GM12878 (cell line): ENCODE results near the gene RPS6KA2. TPM values are rescaled to one million over a fixed set of nuclear protein-coding genes. Genes with fewer than 3 reads are reported as not detected.

Source experiments
- ATAC-seq: fragments of 200-7000 bp; cut with Tn5 transposase; 3 replicates; pipeline ENCODE4 v1.9.1; 2020; ENCODE audit warnings: mild to moderate bottlenecking, moderate library complexity
- BruUV-seq: library from RNA; stranded (reverse); fragments of 400-500 nt; replicated peaks from 2 replicates; lab custom pipeline; 2021; lab: Mats Ljungman, UMichigan
- CTCF ChIA-PET: fragments of 300-600 bp; sonication (Branson Sonifier 250); formaldehyde crosslinking; extraction: SDS; loops from one replicate; lab custom pipeline; 2021; ENCODE audit warnings: inconsistent platforms; lab: Yijun Ruan, JAX
- POLR2A ChIA-PET: fragments of 350-600 bp; formaldehyde crosslinking; extraction: SDS; loops from one replicate; lab custom pipeline; 2021; ENCODE audit warnings: inconsistent platforms; lab: Charles Lee
- RAD21 ChIA-PET: fragments of 300-600 bp; sonication (Branson Sonifier 250); formaldehyde crosslinking; loops from one replicate; lab custom pipeline; 2023; ENCODE audit warnings: antibody characterized with exemption; ENCODE audit not compliant: unreplicated experiment; lab: Charles Lee
- SMC1A ChIA-PET: fragments of 300-600 bp; sonication (Branson Sonifier 250); formaldehyde crosslinking; loops from one replicate; lab custom pipeline; 2023; ENCODE audit not compliant: unreplicated experiment, uncharacterized antibody; lab: Charles Lee
- DNase-seq: peaks from one replicate; pipeline ENCODE4 v3.0.0-alpha.2; 2011; ENCODE audit warnings: low read depth, low spot score
- FAIRE-seq: peaks from 3 replicates; lab custom pipeline; 2011; peaks lifted over from hg19 to GRCh38; lab: Jason Lieb, UNC
- H2AFZ ChIP-seq: 2 replicates; pipeline ENCODE4 v1.6.0; 2011; ENCODE audit warnings: low read depth, low read length, control low read depth; ENCODE audit not compliant: control insufficient read depth
- H3K27ac ChIP-seq: 2 replicates; pipeline ENCODE4 v1.5.1; 2011; ENCODE audit warnings: control low read depth; ENCODE audit not compliant: control insufficient read depth, insufficient read depth
- H3K27me3 ChIP-seq, 2 experiments: replicated peaks in 1 of 2; 2 replicates each; pipeline versions ENCODE4 v1.6.0 to v1.6.1; 2011; ENCODE audit warnings: low read length in 1 of 2; ENCODE audit not compliant: control insufficient read depth in 2 of 2, insufficient read depth in 2 of 2
- H3K36me3 ChIP-seq, 2 experiments: 2 replicates each; pipeline ENCODE4 v1.5.1; 2011; ENCODE audit warnings: low read length in 1 of 2; ENCODE audit not compliant: control insufficient read depth in 2 of 2, insufficient read depth in 2 of 2
- H3K4me1 ChIP-seq: 2 replicates; pipeline ENCODE4 v1.6.1; 2011; ENCODE audit warnings: mild to moderate bottlenecking, low read length, moderate library complexity, mixed read lengths; ENCODE audit not compliant: control insufficient read depth, insufficient read depth
- H3K4me2 ChIP-seq: 2 replicates; pipeline ENCODE4 v1.6.0; 2011; ENCODE audit warnings: control low read depth; ENCODE audit not compliant: control insufficient read depth, insufficient read depth
- H3K4me3 ChIP-seq: fragments of 200-600 bp; sonication (generic); 2 replicates; pipeline ENCODE4 v1.5.1; 2016
- H3K79me2 ChIP-seq: 2 replicates; pipeline ENCODE4 v1.6.0; 2011; ENCODE audit warnings: low read length; ENCODE audit not compliant: control insufficient read depth, insufficient read depth
- H3K9ac ChIP-seq: 2 replicates; pipeline ENCODE4 v1.8.0; 2011; ENCODE audit warnings: low read length, control low read depth, mixed read lengths; ENCODE audit not compliant: control insufficient read depth, insufficient read depth
- H3K9me3 ChIP-seq: replicated peaks from 3 replicates; pipeline ENCODE4 v1.5.1; 2011; ENCODE audit warnings: mild to moderate bottlenecking, low read length; ENCODE audit not compliant: control insufficient read depth, insufficient read depth
- H4K20me1 ChIP-seq: 2 replicates; pipeline ENCODE4 v1.6.0; 2011; ENCODE audit not compliant: control insufficient read depth, insufficient read depth
- CHD4 ChIP-seq: fragments of 200-600 bp; sonication (generic); IDR thresholded peaks from 2 replicates; pipeline ENCODE4 v1.6.1; 2016; ENCODE audit warnings: mild to moderate bottlenecking
- ELK1 ChIP-seq: IDR thresholded peaks from 2 replicates; pipeline ENCODE4 v1.6.1; 2012; ENCODE audit warnings: low read depth, low read length, improper control_type of control experiment
- FOXM1 ChIP-seq: IDR thresholded peaks from 2 replicates; pipeline ENCODE4 v1.6.1; 2012; ENCODE audit warnings: low read depth, mild to moderate bottlenecking, inconsistent platforms, low read length, moderate library complexity
- YBX1 ChIP-seq: fragments of 450-650 bp; IDR thresholded peaks from 2 replicates; pipeline ENCODE4 v1.6.1; 2016; ENCODE audit warnings: antibody characterized with exemption
- WGBS: methylation state at CpG from one replicate; pipeline ENCODE4 v1.1.6; 2016; ENCODE audit warnings: low lambda C conversion rate; ENCODE audit not compliant: insufficient replicate concordance, insufficient coverage; ENCODE audit errors: missing lambda C conversion rate; 5-methylcytosine and 5-hydroxymethylcytosine counted together
- in situ Hi-C: fragments of 300-500 bp; cut with MboI; formaldehyde crosslinking; loops from 9 replicates; pipeline ENCODE4 v1.14.3; 2018; ENCODE audit warnings: mixed read lengths
- intact Hi-C: fragments of 100-400 bp; cut with micrococcal nuclease; formaldehyde crosslinking; loops from one replicate; pipeline ENCODE4 v1.14.2; 2022; ENCODE audit not compliant: unreplicated experiment
- polyA plus RNA-seq, 11 experiments: library from polyadenylated mRNA; depleted of rRNA in 4 of 11; unstranded in 6 of 11; stranded (reverse) in 5 of 11; fragments of >200 nt; fragmentation: Nextera tagmentation in 4 of 11; fragmentation: Illumina TruSeq in 1 of 11; extraction: Ambion mirVana in 4 of 11; extraction: Trizol in 1 of 11; gene quantifications; 1 replicate in 1 of 11; 2 replicates in 10 of 11; pipeline versions ENCODE4 v1.2.1 to v1.2.3, GENCODE V29; 2011 to 2016; ENCODE audit warnings: inconsistent platforms in 2 of 11, missing spikeins in 2 of 11, low read depth in 1 of 11
- total RNA-seq, 4 experiments: library from RNA; depleted of rRNA in 3 of 4; stranded (reverse); fragments of >200 nt in 3 of 4; fragmentation: Illumina TruSeq in 1 of 4; extraction: Trizol in 1 of 4; gene quantifications; 2 replicates each; pipeline versions ENCODE4 v1.2.1 to v1.2.3, GENCODE V29; 2013 to 2021

The RPS6KA2 gene
- total and polyA plus RNA-seq, 10 of the 15 experiments (the other 5 are each of a cell fraction or from before 2014, with no cell fraction given) = 0.02 to 1.0 (median 0.22) TPM; not detected in 1

- BruUV-seq = no TSS peak
- ChIA-PET RAD21 (no interaction called here), SMC1A (no interaction called here), POLR2A (no interaction called here), CTCF (interaction anchor here (1.2 kb wide), 1 partner anchor 807 kb away, joined by 3 read pairs; no protein-coding TSS in a partner anchor)
- no peaks in the 10 kb centered on the region for H3K79me2 ChIP-seq
- no peak overlapping the region for H3K27ac ChIP-seq
- H3K4me2 ChIP-seq = no peak overlapping the region
- H3K27me3 ChIP-seq = peaks cover 0 to 3% of the 10 kb centered on the region in 2 experiments; a peak in 2 of 4 replicates
- no peaks in the 10 kb centered on the region for H3K36me3 ChIP-seq
- intact Hi-C loops = no loop called here
- no peak for FAIRE-seq
- TF ChIP-seq YBX1 (no peak), CHD4 (no peak)
- H3K4me1 ChIP-seq = no peaks in the 10 kb centered on the region
- H3K4me3 ChIP-seq = no peak overlapping the region
- H4K20me1 ChIP-seq = no peaks in the 10 kb centered on the region
- H2AFZ ChIP-seq = no peak overlapping the region
- no peak overlapping the region for H3K9ac ChIP-seq
- ATAC-seq = no peak
- DNase-seq = no peak
- no peaks in the 10 kb centered on the region for H3K9me3 ChIP-seq
- 47% methylated on average over 12 of the region's 12 CpGs for WGBS
- in situ Hi-C loops = no loop called here
These were observed 24.1 kb upstream of the RPS6KA2 start for GRCh38 chr6:166650824-166651807.

DNA sequence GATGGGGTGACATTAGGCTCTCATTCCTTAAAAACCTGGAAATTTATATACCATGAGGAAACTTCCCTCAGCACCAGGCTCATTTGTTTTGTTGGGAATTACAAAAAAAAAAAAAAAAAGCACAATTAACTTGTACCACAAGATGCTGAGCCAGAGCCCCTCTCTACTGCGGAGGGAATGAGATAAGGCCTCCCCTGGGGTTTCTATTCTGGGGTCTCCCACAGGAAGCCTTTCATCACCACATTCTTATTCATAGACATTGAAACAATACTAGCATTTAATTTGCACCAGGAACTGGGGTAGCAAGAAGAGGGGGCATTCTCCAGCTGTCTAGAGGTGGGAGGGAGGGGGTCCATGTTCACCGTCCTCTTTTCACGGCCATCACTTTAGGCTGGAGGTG, 23.0 kb upstream of the RPS6KA2 start:
- SMC1A ChIA-PET = no interaction called here

More for the DNA sequence above, 23.0 kb upstream of the RPS6KA2 start:
- Histone ChIP-seq H3K4me3 (no peak overlapping the region), H3K4me2 (no peak overlapping the region), H2AFZ (no peak overlapping the region), H4K20me1 (no peaks in the 10 kb centered on the region), H3K9me3 (no peaks in the 10 kb centered on the region), H3K79me2 (no peaks in the 10 kb centered on the region), H3K9ac (no peak overlapping the region), H3K36me3 (no peaks in the 10 kb centered on the region), H3K27ac (no peak overlapping the region), H3K27me3 (no peaks in the 10 kb centered on the region), H3K4me1 (no peaks in the 10 kb centered on the region)
- in situ Hi-C loops (no loop called here), intact Hi-C loops (no loop called here)
- 0% methylated on average over 2 of the region's 3 CpGs for WGBS
- RAD21 ChIA-PET = interaction anchor here (0.5 kb wide), 1 partner anchor 116 kb away, joined by 3 read pairs; no protein-coding TSS in a partner anchor
- no TSS peak for BruUV-seq
- ATAC-seq (no peak), FAIRE-seq (no peak), DNase-seq (no peak)
- CTCF ChIA-PET = no interaction called here
- TF ChIP-seq ELK1 (no peak), FOXM1 (no peak)
- POLR2A ChIA-PET = no interaction called here
